Activated T-helper 1 cell treated with anti-CD3 and anti-CD28 coated beads, Interleukin-12 subunit alpha, Interleukin-12 subunit beta, Interleukin-2, Interleukin-4 antibody, amounts not matched to agents 30 ng/mL and 10 ng/mL and 1 ng/mL, durations not matched to agents 14 hours and 24 hours and 36 hours (primary cell): ENCODE measurements around the gene CALM3. TPM values are rescaled to one million over a fixed set of nuclear protein-coding genes. Genes with fewer than 3 reads are reported as not detected.
A peak's percentile ranks its signal among the peaks of the same experiment; 100 is the strongest.
"Not testable (repeated sequence)": the region's sequence is repeated elsewhere in the genome, so short reads cannot be mapped to it uniquely, and the experiment has no call there.

ENCODE experiments used
- DNase-seq: peaks from one replicate; pipeline ENCODE4 v3.0.0; 2021; ENCODE audit warnings: low spot score
- H3K27ac Mint-ChIP-seq: one replicate; pipeline ENCODE4 v1.8.0; 2021; ENCODE audit warnings: mild to moderate bottlenecking, mixed read lengths
- H3K27me3 Mint-ChIP-seq: one replicate; pipeline ENCODE4 v1.8.0; 2022; ENCODE audit warnings: mild to moderate bottlenecking, moderate library complexity, mixed read lengths; ENCODE audit not compliant: insufficient read depth
- H3K36me3 Mint-ChIP-seq: one replicate; pipeline ENCODE4 v1.8.0; 2021; ENCODE audit warnings: low read depth, mixed read lengths
- H3K4me1 Mint-ChIP-seq: one replicate; pipeline ENCODE4 v1.8.0; 2021; ENCODE audit warnings: low read depth, mixed read lengths
- H3K4me3 Mint-ChIP-seq: one replicate; pipeline ENCODE4 v1.8.0; 2021; ENCODE audit warnings: mild to moderate bottlenecking, moderate library complexity, mixed read lengths
- H3K9me3 Mint-ChIP-seq: one replicate; pipeline ENCODE4 v1.8.0; 2021; ENCODE audit warnings: mixed read lengths
- intact Hi-C: fragments of 100-400 bp; cut with micrococcal nuclease; formaldehyde crosslinking; loops from one replicate; pipeline ENCODE4 v1.15.1; 2024
- total RNA-seq: library from RNA; stranded (reverse); gene quantifications from 2 replicates; pipeline ENCODE4 v1.2.3, GENCODE V29; 2022

CALM3 gene
- 568 and 578 TPM in 2 replicates for total RNA-seq

- H3K27me3 Mint-ChIP-seq, result peaks cover 3% of the 10 kb centered on the region
- peaks cover 32% of the 10 kb centered on the region for H3K36me3 Mint-ChIP-seq
- DNase-seq, result no peak
- peaks cover 23% of the 10 kb centered on the region for H3K4me1 Mint-ChIP-seq
- peak within 1 kb of the TSS; percentile 100 for H3K4me3 Mint-ChIP-seq
- H3K27ac Mint-ChIP-seq, result peak within 1 kb of the TSS; percentile 100
- peaks cover 27% of the 10 kb centered on the region for H3K9me3 Mint-ChIP-seq
- intact Hi-C loops, result loop anchor here (2.0 to 5.0 kb wide), 5 partner anchors 15 to 511 kb away; partner anchors contain the start of genes AP2S1, SLC1A5 and ZC3H4
Measured at GRCh38 chr19:46601318-46602224, at the start of gene CALM3. CALM3 (plus strand) TSS chr19:46601330; CDS start chr19:46601435, 105 bp downstream.

- Mint-ChIP-seq H3K36me3 (no peaks in the 10 kb centered on the region), H3K27ac (no peak overlapping the region), H3K27me3 (peaks cover 28% of the 10 kb centered on the region), H3K4me3 (no peak overlapping the region), H3K4me1 (no peaks in the 10 kb centered on the region), H3K9me3 (peaks cover 20% of the 10 kb centered on the region)
- no peak for DNase-seq
- intact Hi-C loops, result no loop called here
Measured at GRCh38 chr19:46552891-46553290, 48.2 kb upstream of the CALM3 start.

- no peaks in the 10 kb centered on the region for H3K4me1 Mint-ChIP-seq
- no peak for DNase-seq
- no peak overlapping the region for H3K4me3 Mint-ChIP-seq
- intact Hi-C loops, result no loop called here
- no peaks in the 10 kb centered on the region for H3K36me3 Mint-ChIP-seq
- H3K27ac Mint-ChIP-seq, result no peak overlapping the region
- H3K9me3 Mint-ChIP-seq, result peaks cover 16% of the 10 kb centered on the region
- H3K27me3 Mint-ChIP-seq, result peaks cover 28% of the 10 kb centered on the region
Measured at GRCh38 chr19:46554161-46554560, 47.0 kb upstream of the CALM3 start.

- Mint-ChIP-seq H3K36me3 (no peaks in the 10 kb centered on the region), H3K4me1 (no peaks in the 10 kb centered on the region), H3K27ac (no peak overlapping the region), H3K27me3 (peaks cover 26% of the 10 kb centered on the region), H3K4me3 (no peak overlapping the region), H3K9me3 (peaks cover 2% of the 10 kb centered on the region)
- intact Hi-C loops, result no loop called here
- no peak for DNase-seq
Measured at GRCh38 chr19:46555628-46556280, 45.4 kb upstream of the CALM3 start.

- peaks cover 26% of the 10 kb centered on the region for H3K27me3 Mint-ChIP-seq
- H3K9me3 Mint-ChIP-seq, H3K27ac Mint-ChIP-seq, H3K4me1 Mint-ChIP-seq, DNase-seq, H3K36me3 Mint-ChIP-seq, H3K4me3 Mint-ChIP-seq, intact Hi-C loops: not testable (repeated sequence)
Measured at GRCh38 chr19:46556471-46556870, 44.7 kb upstream of the CALM3 start.

- peaks cover 13% of the 10 kb centered on the region for H3K27me3 Mint-ChIP-seq
- H3K9me3 Mint-ChIP-seq, result no peaks in the 10 kb centered on the region
- H3K4me1 Mint-ChIP-seq, result peaks cover 7% of the 10 kb centered on the region
- H3K27ac Mint-ChIP-seq, result no peak overlapping the region
- DNase-seq, result no peak
- H3K4me3 Mint-ChIP-seq, result no peak overlapping the region
- H3K36me3 Mint-ChIP-seq, result no peaks in the 10 kb centered on the region
- intact Hi-C loops, result no loop called here
Measured at GRCh38 chr19:46559203-46559602, 41.9 kb upstream of the CALM3 start.

GRCh38 chr19:46559675-46560074, 41.5 kb upstream of the CALM3 start:
- H3K27me3 Mint-ChIP-seq, H3K4me1 Mint-ChIP-seq, intact Hi-C loops, H3K36me3 Mint-ChIP-seq, DNase-seq, H3K4me3 Mint-ChIP-seq, H3K27ac Mint-ChIP-seq, H3K9me3 Mint-ChIP-seq: not testable (repeated sequence)

GRCh38 chr19:46564701-46565100, 36.4 kb upstream of the CALM3 start:
- DNase-seq, result no peak
- H3K4me1 Mint-ChIP-seq, result peaks cover 7% of the 10 kb centered on the region

GRCh38 chr19:46571495-46571894, 29.6 kb upstream of the CALM3 start:
- intact Hi-C loops, result no loop called here
- peaks cover 1% of the 10 kb centered on the region for H3K36me3 Mint-ChIP-seq
- no peak overlapping the region for H3K4me3 Mint-ChIP-seq
- H3K9me3 Mint-ChIP-seq, result no peaks in the 10 kb centered on the region
- H3K27ac Mint-ChIP-seq, result no peak overlapping the region
- DNase-seq, result peak; percentile 2
- peaks cover 9% of the 10 kb centered on the region for H3K4me1 Mint-ChIP-seq
- peaks cover 15% of the 10 kb centered on the region for H3K27me3 Mint-ChIP-seq

More at GRCh38 chr19:46564701-46565100, 36.4 kb upstream of the CALM3 start:
- no peak overlapping the region for H3K4me3 Mint-ChIP-seq
- H3K9me3 Mint-ChIP-seq, result no peaks in the 10 kb centered on the region
- H3K27me3 Mint-ChIP-seq, result peaks cover 7% of the 10 kb centered on the region
- intact Hi-C loops, result no loop called here
- no peaks in the 10 kb centered on the region for H3K36me3 Mint-ChIP-seq
- H3K27ac Mint-ChIP-seq, result no peak overlapping the region

- Mint-ChIP-seq H3K27ac (no peak overlapping the region), H3K9me3 (no peaks in the 10 kb centered on the region), H3K4me1 (peaks cover 9% of the 10 kb centered on the region), H3K36me3 (peaks cover 1% of the 10 kb centered on the region), H3K27me3 (peaks cover 15% of the 10 kb centered on the region), H3K4me3 (no peak overlapping the region)
- DNase-seq, result no peak
- intact Hi-C loops, result no loop called here
Measured at GRCh38 chr19:46573679-46574498, 27.2 kb upstream of the CALM3 start.

- Mint-ChIP-seq H3K27me3 (peaks cover 17% of the 10 kb centered on the region), H3K4me3 (no peak overlapping the region), H3K9me3 (no peaks in the 10 kb centered on the region), H3K36me3 (peaks cover 1% of the 10 kb centered on the region), H3K4me1 (peaks cover 9% of the 10 kb centered on the region), H3K27ac (peak overlapping the region; percentile 21)
- intact Hi-C loops, result no loop called here
- peak; percentile 5 for DNase-seq
Measured at GRCh38 chr19:46574533-46574932, 26.6 kb upstream of the CALM3 start.

GRCh38 chr19:46578450-46578849, 22.7 kb upstream of the CALM3 start:
- H3K27ac Mint-ChIP-seq, result no peak overlapping the region
- H3K4me3 Mint-ChIP-seq, result no peak overlapping the region
- DNase-seq, result no peak
- intact Hi-C loops, result no loop called here
- H3K27me3 Mint-ChIP-seq, result peaks cover 9% of the 10 kb centered on the region
- peaks cover 1% of the 10 kb centered on the region for H3K36me3 Mint-ChIP-seq
- H3K9me3 Mint-ChIP-seq, result no peaks in the 10 kb centered on the region
- peaks cover 9% of the 10 kb centered on the region for H3K4me1 Mint-ChIP-seq
